Adrenal gland (tissue), 12 donors: Measurements from ENCODE around the gene PSMG2. TPM values are rescaled to one million over a fixed set of nuclear protein-coding genes. Genes with fewer than 3 reads are reported as not detected.

Experiments
- DNase-seq, 7 donors: peaks; one replicate each; pipeline ENCODE4 v3.0.0-alpha.2; 2019 to 2020
- H3K27ac ChIP-seq, 5 donors: fragments of 200-600 bp; sonication (generic) in 4 of 5; 1 replicate in 3 of 5; 2 replicates in 2 of 5; pipeline versions ENCODE4 v1.5.1 to v1.8.0; 2016 to 2020; ENCODE audit warnings: mild to moderate bottlenecking in 1 of 5
- H3K27me3 ChIP-seq: fragments of 200-600 bp; 2 replicates; pipeline ENCODE4 v1.8.0; 2021
- H3K36me3 ChIP-seq, 2 donors: fragments of 200-600 bp; replicated peaks in 1 of 2; 1 replicate in 1 of 2; 2 replicates in 1 of 2; pipeline versions ENCODE4 v1.5.1 to v1.8.0; 2018 to 2022
- H3K4me1 ChIP-seq, 2 donors: fragments of 200-600 bp; replicated peaks in 1 of 2; 1 replicate in 1 of 2; 2 replicates in 1 of 2; pipeline versions ENCODE4 v1.5.1 to v1.8.0; 2018 to 2021
- H3K4me3 ChIP-seq, 4 donors: fragments of 200-600 bp; sonication (generic) in 3 of 4; one replicate each; pipeline ENCODE4 v1.5.1; 2016 to 2018
- H3K9me3 ChIP-seq, 3 donors: fragments of 200-600 bp; sonication (generic) in 1 of 3; replicated peaks in 1 of 3; 1 replicate in 2 of 3; 2 replicates in 1 of 3; pipeline versions ENCODE4 v1.5.1 to v1.8.0; 2016 to 2021
- CTCF ChIP-seq, 6 experiments: fragments of 450-650 bp in 4 of 6; fragments of 200-600 bp in 2 of 6; sonication (generic) in 1 of 6; IDR thresholded peaks; 1 replicate in 5 of 6; 2 replicates in 1 of 6; pipeline versions ENCODE4 v1.5.1 to v1.8.0; 2016 to 2021; ENCODE audit warnings: antibody characterized with exemption in 6 of 6, mild to moderate bottlenecking in 2 of 6, moderate library complexity in 1 of 6
- POLR2A ChIP-seq, 2 donors: fragments of 450-650 bp; IDR thresholded peaks; one replicate each; pipeline ENCODE4 v1.6.1; 2017; ENCODE audit warnings: antibody characterized with exemption in 2 of 2, mild to moderate bottlenecking in 2 of 2, moderate library complexity in 1 of 2
- WGBS, 4 donors: extraction: QIAGEN DNeasy Blood & Tissue Kit in 2 of 4; methylation state at CpG; one replicate each; pipeline versions ENCODE4 v1.1.5 to v1.1.7; 2013 to 2017; 5-methylcytosine and 5-hydroxymethylcytosine counted together
- intact Hi-C, 2 donors: fragments of 100-400 bp; cut with DNase I; formaldehyde crosslinking; loops; one replicate each; pipeline versions ENCODE4 v1.14.1 to v1.15.0; 2022 to 2023
- polyA plus RNA-seq, 3 donors: library from polyadenylated mRNA; stranded (reverse); fragments of 200-250 nt in 2 of 3; fragments of 350-450 nt in 1 of 3; fragmentation: Illumina TruSeq in 1 of 3; extraction: RNeasy Lipid Tissue Mini Kit (QIAGEN cat#74804) in 1 of 3; gene quantifications; one replicate each; pipeline ENCODE4 v1.2.3, GENCODE V29; 2013 to 2014
- total RNA-seq, 9 donors: library from RNA; depleted of rRNA in 4 of 9; stranded (reverse); fragments of >200 nt in 4 of 9; fragments of 120-200 nt in 1 of 9; fragmentation: NEBNext Ultra II Directional in 1 of 9; extraction: Animal tissue kit (Norgen Biotek cat#: 25700) in 1 of 9; gene quantifications; one replicate each; pipeline versions ENCODE4 v1.1.0 to v1.2.4, GENCODE V29; 2013 to 2023
- donor health status: healthy with polysubstance abuse.
- donor health status: Bipolar disorder and iron deficiency.
- donor health status: DM: yes; HTN: yes; CAD: no.
- donor health status: DM: no; HTN: no; CAD: no.
- donor health status: DM: no; HTN: no; CAD: no.
- donor health status: DM: yes; HTN: yes; CAD: no.

The PSMG2 gene
- total and polyA plus RNA-seq, 12 donors = 54.9 to 99.9 (median 86.0) TPM

GRCh38 chr18:12689256-12689850, 13.5 kb upstream of the PSMG2 start:
- no peak for TF ChIP-seq POLR2A (IDR thresholded peaks at IDR 0.05)
- TF ChIP-seq CTCF (IDR thresholded peaks at IDR 0.05) = no peak
- no peaks in the 10 kb centered on the region for H3K27me3 ChIP-seq
- H3K4me3 ChIP-seq = no peak overlapping the region
- H3K4me1 ChIP-seq = peaks cover 0 to 5% of the 10 kb centered on the region in 2 donors
- no peak overlapping the region for H3K27ac ChIP-seq
- H3K9me3 ChIP-seq = no peaks in the 10 kb centered on the region
- intact Hi-C loops = no loop called here
- H3K36me3 ChIP-seq = no peaks in the 10 kb centered on the region
- 38 to 56% (median 48%) methylated on average over 4 of the region's 4 CpGs for WGBS, 4 donors
- no peak for DNase-seq

- TF ChIP-seq POLR2A (IDR thresholded peaks at IDR 0.05) = no peak
- TF ChIP-seq CTCF (IDR thresholded peaks at IDR 0.05) = no peak
These were observed 10.6 kb upstream of the PSMG2 start for GRCh38 chr18:12692206-12692605.

GRCh38 chr18:12694032-12694431, 8.8 kb upstream of the PSMG2 start:
- TF ChIP-seq POLR2A (IDR thresholded peaks at IDR 0.05) (no peak), CTCF (IDR thresholded peaks at IDR 0.05) (no peak)
- peaks cover 0 to 4% of the 10 kb centered on the region in 2 donors for H3K4me1 ChIP-seq
- intact Hi-C loops = no loop called here
- no peak for DNase-seq
- WGBS, 4 donors = 40 to 96% (median 79%) methylated on average over 2 of the region's 2 CpGs
- H3K27ac ChIP-seq = no peak overlapping the region
- H3K4me3 ChIP-seq = no peak overlapping the region
- no peaks in the 10 kb centered on the region for H3K36me3 ChIP-seq
- no peaks in the 10 kb centered on the region for H3K9me3 ChIP-seq
- no peaks in the 10 kb centered on the region for H3K27me3 ChIP-seq

More at GRCh38 chr18:12692206-12692605, 10.6 kb upstream of the PSMG2 start:
- no peak overlapping the region for H3K4me3 ChIP-seq
- intact Hi-C loops = no loop called here
- H3K27me3 ChIP-seq = no peaks in the 10 kb centered on the region
- no peak overlapping the region for H3K27ac ChIP-seq
- H3K9me3 ChIP-seq = no peaks in the 10 kb centered on the region
- no peaks in the 10 kb centered on the region for H3K36me3 ChIP-seq
- DNase-seq = no peak
- peaks cover 0 to 5% of the 10 kb centered on the region in 2 donors for H3K4me1 ChIP-seq
- WGBS, 4 donors = 85 to 98% (median 91%) methylated on average over 9 of the region's 9 CpGs

GRCh38 chr18:12699747-12700146, 3.1 kb upstream of the PSMG2 start:
- H3K36me3 ChIP-seq = no peaks in the 10 kb centered on the region
- TF ChIP-seq CTCF (IDR thresholded peaks at IDR 0.05) (no peak), POLR2A (IDR thresholded peaks at IDR 0.05) (no peak)

More at GRCh38 chr18:12699747-12700146, 3.1 kb upstream of the PSMG2 start:
- intact Hi-C loops = no loop called here
- no peak for DNase-seq
- Histone ChIP-seq H3K4me3 (no peak overlapping the region), H3K27ac (no peak overlapping the region), H3K9me3 (no peaks in the 10 kb centered on the region), H3K27me3 (no peaks in the 10 kb centered on the region), H3K4me1 (peaks cover 11 to 29% of the 10 kb centered on the region in 2 donors)
- 73 to 90% (median 78%) methylated on average over 2 of the region's 2 CpGs for WGBS, 4 donors
